Measurements from ENCODE around the gene TBC1D22B. TPM values are rescaled to one million over a fixed set of nuclear protein-coding genes. Genes with fewer than 3 reads are reported as not detected.

Gene TBC1D22B
- total and polyA plus RNA-seq, 2 of the 13 experiments (the other 11 are each of a cell fraction or from before 2014, with no cell fraction given) = 9.7 to 12.9 TPM

GRCh38 chr6:37314487-37315156 is 57.0 kb downstream of the TBC1D22B start (continued):
- TF ChIP-seq FUBP1 (CRISPR knock-in tag; IDR thresholded peaks at IDR 0.05; ENCODE audit: borderline replicate concordance) = no peak
- no peak for TF ChIP-seq HDAC6 (IDR thresholded peaks at IDR 0.05; ENCODE audit: low read depth, low read length)
- TF ChIP-seq ZNF841 (CRISPR knock-in tag; IDR thresholded peaks at IDR 0.05; ENCODE audit: borderline replicate concordance) = no peak
- no peak for TF ChIP-seq ZNF766 (CRISPR knock-in tag; IDR thresholded peaks at IDR 0.05; ENCODE audit: borderline replicate concordance)
- TF ChIP-seq ZNF547 (CRISPR knock-in tag; IDR thresholded peaks at IDR 0.05) = no peak
- TF ChIP-seq BHLHE40 (IDR thresholded peaks at IDR 0.05; ENCODE audit: low read length) = 0 out of 2 replicates have a peak, but pooled peaks have one; percentile 12
- no peak for TF ChIP-seq MIER2 (CRISPR knock-in tag; IDR thresholded peaks at IDR 0.05)
- no peak for TF ChIP-seq FOSL2 (CRISPR knock-in tag; IDR thresholded peaks at IDR 0.05)
- TF ChIP-seq, protein P1, sequence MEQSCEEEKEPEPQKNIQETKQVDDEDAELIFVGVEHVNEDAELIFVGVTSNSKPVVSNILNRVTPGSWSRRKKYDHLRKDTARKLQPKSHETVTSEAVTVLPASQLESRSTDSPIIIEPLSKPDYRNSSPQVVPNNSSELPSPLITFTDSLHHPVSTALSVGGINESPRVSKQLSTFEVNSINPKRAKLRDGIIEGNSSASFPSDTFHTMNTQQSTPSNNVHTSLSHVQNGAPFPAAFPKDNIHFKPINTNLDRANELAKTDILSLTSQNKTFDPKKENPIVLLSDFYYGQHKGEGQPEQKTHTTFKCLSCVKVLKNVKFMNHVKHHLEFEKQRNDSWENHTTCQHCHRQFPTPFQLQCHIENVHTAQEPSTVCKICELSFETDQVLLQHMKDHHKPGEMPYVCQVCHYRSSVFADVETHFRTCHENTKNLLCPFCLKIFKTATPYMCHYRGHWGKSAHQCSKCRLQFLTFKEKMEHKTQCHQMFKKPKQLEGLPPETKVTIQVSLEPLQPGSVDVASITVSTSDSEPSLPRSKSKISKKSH (CRISPR knock-in tag; IDR thresholded peaks at IDR 0.05; ENCODE audit: borderline replicate concordance) = no peak
- TF ChIP-seq MIER3 (CRISPR knock-in tag; IDR thresholded peaks at IDR 0.05; ENCODE audit: borderline replicate concordance) = no peak
- no peak for TF ChIP-seq NFIB (CRISPR knock-in tag; IDR thresholded peaks at IDR 0.05; ENCODE audit: borderline replicate concordance)
- no peak for TF ChIP-seq SMARCE1 (IDR thresholded peaks at IDR 0.05; ENCODE audit: borderline replicate concordance)
- peak; percentile 42; the same call in 1 of the 2 replicates for TF ChIP-seq SMC3 (IDR thresholded peaks at IDR 0.05; ENCODE audit: low read length)
- no peak for TF ChIP-seq NFATC3 (CRISPR knock-in tag; IDR thresholded peaks at IDR 0.05)
- TF ChIP-seq, protein P2, sequence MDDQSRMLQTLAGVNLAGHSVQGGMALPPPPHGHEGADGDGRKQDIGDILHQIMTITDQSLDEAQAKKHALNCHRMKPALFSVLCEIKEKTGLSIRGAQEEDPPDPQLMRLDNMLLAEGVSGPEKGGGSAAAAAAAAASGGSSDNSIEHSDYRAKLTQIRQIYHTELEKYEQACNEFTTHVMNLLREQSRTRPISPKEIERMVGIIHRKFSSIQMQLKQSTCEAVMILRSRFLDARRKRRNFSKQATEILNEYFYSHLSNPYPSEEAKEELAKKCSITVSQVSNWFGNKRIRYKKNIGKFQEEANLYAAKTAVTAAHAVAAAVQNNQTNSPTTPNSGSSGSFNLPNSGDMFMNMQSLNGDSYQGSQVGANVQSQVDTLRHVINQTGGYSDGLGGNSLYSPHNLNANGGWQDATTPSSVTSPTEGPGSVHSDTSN (CRISPR knock-in tag; IDR thresholded peaks at IDR 0.05; ENCODE audit: borderline replicate concordance) = no peak
- TF ChIP-seq, protein P3, sequence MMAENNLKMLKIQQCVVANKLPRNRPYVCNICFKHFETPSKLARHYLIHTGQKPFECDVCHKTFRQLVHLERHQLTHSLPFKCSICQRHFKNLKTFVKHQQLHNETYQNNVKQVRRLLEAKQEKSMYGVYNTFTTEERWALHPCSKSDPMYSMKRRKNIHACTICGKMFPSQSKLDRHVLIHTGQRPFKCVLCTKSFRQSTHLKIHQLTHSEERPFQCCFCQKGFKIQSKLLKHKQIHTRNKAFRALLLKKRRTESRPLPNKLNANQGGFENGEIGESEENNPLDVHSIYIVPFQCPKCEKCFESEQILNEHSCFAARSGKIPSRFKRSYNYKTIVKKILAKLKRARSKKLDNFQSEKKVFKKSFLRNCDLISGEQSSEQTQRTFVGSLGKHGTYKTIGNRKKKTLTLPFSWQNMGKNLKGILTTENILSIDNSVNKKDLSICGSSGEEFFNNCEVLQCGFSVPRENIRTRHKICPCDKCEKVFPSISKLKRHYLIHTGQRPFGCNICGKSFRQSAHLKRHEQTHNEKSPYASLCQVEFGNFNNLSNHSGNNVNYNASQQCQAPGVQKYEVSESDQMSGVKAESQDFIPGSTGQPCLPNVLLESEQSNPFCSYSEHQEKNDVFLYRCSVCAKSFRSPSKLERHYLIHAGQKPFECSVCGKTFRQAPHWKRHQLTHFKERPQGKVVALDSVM (CRISPR knock-in tag; IDR thresholded peaks at IDR 0.05) = no peak
- no peak for TF ChIP-seq ESRRA (CRISPR knock-in tag; IDR thresholded peaks at IDR 0.05; ENCODE audit: low read depth)
- TF ChIP-seq, protein P4, sequence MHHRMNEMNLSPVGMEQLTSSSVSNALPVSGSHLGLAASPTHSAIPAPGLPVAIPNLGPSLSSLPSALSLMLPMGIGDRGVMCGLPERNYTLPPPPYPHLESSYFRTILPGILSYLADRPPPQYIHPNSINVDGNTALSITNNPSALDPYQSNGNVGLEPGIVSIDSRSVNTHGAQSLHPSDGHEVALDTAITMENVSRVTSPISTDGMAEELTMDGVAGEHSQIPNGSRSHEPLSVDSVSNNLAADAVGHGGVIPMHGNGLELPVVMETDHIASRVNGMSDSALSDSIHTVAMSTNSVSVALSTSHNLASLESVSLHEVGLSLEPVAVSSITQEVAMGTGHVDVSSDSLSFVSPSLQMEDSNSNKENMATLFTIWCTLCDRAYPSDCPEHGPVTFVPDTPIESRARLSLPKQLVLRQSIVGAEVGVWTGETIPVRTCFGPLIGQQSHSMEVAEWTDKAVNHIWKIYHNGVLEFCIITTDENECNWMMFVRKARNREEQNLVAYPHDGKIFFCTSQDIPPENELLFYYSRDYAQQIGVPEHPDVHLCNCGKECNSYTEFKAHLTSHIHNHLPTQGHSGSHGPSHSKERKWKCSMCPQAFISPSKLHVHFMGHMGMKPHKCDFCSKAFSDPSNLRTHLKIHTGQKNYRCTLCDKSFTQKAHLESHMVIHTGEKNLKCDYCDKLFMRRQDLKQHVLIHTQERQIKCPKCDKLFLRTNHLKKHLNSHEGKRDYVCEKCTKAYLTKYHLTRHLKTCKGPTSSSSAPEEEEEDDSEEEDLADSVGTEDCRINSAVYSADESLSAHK (CRISPR knock-in tag; IDR thresholded peaks at IDR 0.05; ENCODE audit: borderline replicate concordance) = no peak
- no peak for TF ChIP-seq MEF2D (CRISPR knock-in tag; IDR thresholded peaks at IDR 0.05)
- TF ChIP-seq SUZ12 (IDR thresholded peaks at IDR 0.05; ENCODE audit: low read depth, low read length) = no peak

Measured in HepG2 (cell line).